NCI-H128 (cell line): Measurements from ENCODE around the gene KIAA1614.

ENCODE experiments used
- DNase-seq: peaks from one replicate; lab custom pipeline; 2025; ENCODE audit not compliant: unreplicated experiment; lab: John Stamatoyannopoulos, UW

The KIAA1614 gene

GRCh38 chr1:180908074-180908765 is 4.5 kb upstream of the KIAA1614 start:
- no peak for DNase-seq

- no peak for DNase-seq
Measured at GRCh38 chr1:180909005-180909414, 3.7 kb upstream of the KIAA1614 start.

GRCh38 chr1:180909462-180909976 is 3.2 kb upstream of the KIAA1614 start:
- no peak for DNase-seq

GRCh38 chr1:180911640-180912191 is 981 bp upstream of the KIAA1614 start:
- no peak for DNase-seq

- DNase-seq, result peak; percentile 8
Measured at GRCh38 chr1:180912211-180912800, 391 bp upstream of the KIAA1614 start.

GRCh38 chr1:180915426-180915965 is 2.8 kb downstream of the KIAA1614 start:
- no peak for DNase-seq

- DNase-seq, result no peak
Measured at GRCh38 chr1:180916012-180916770, 3.5 kb downstream of the KIAA1614 start.

GRCh38 chr1:180916771-180917170 is 4.1 kb downstream of the KIAA1614 start:
- no peak for DNase-seq

GRCh38 chr1:180917306-180918065 is 4.8 kb downstream of the KIAA1614 start:
- no peak for DNase-seq

- DNase-seq, result no peak
Measured at GRCh38 chr1:180918519-180918918, 5.8 kb downstream of the KIAA1614 start.

GRCh38 chr1:180919183-180919700 is 6.5 kb downstream of the KIAA1614 start:
- no peak for DNase-seq

GRCh38 chr1:180920193-180920592 is 7.5 kb downstream of the KIAA1614 start:
- no peak for DNase-seq

- no peak for DNase-seq
Measured at GRCh38 chr1:180920702-180921101, 8.0 kb downstream of the KIAA1614 start.

- DNase-seq, result no peak
Measured at GRCh38 chr1:180921386-180921785, 8.7 kb downstream of the KIAA1614 start.

- DNase-seq, result no peak
Measured at GRCh38 chr1:180921891-180922630, 9.4 kb downstream of the KIAA1614 start.

- DNase-seq, result no peak
Measured at GRCh38 chr1:180922631-180923015, 9.9 kb downstream of the KIAA1614 start.

GRCh38 chr1:180923021-180923841 is 10.5 kb downstream of the KIAA1614 start:
- DNase-seq, result no peak

GRCh38 chr1:180923887-180924286 is 11.2 kb downstream of the KIAA1614 start:
- no peak for DNase-seq

GRCh38 chr1:180924939-180925338 is 12.2 kb downstream of the KIAA1614 start:
- DNase-seq, result no peak
